KMS-11 (cell line): ENCODE data around the gene TOGARAM2.

Source experiments
- H2AFZ ChIP-seq: fragments of 200-600 bp; sonication (generic); 2 replicates; pipeline ENCODE4 v1.6.1; 2016; ENCODE audit warnings: antibody characterized with exemption, mixed run types, low read depth
- H3K27ac ChIP-seq: fragments of 200-600 bp; sonication (generic); 2 replicates; pipeline ENCODE4 v1.6.1; 2016; ENCODE audit warnings: mild to moderate bottlenecking, mixed run types
- H3K27me3 ChIP-seq: fragments of 200-600 bp; sonication (generic); 2 replicates; pipeline ENCODE4 v1.6.1; 2017; ENCODE audit warnings: mild to moderate bottlenecking, low read depth, mixed run types, moderate library complexity; ENCODE audit not compliant: insufficient read depth
- H3K36me3 ChIP-seq: fragments of 200-600 bp; sonication (generic); 2 replicates; pipeline ENCODE4 v1.6.1; 2017; ENCODE audit warnings: mild to moderate bottlenecking, mixed run types; ENCODE audit not compliant: insufficient read depth
- H3K4me1 ChIP-seq: fragments of 200-600 bp; sonication (generic); 2 replicates; pipeline ENCODE4 v1.6.1; 2016; ENCODE audit warnings: mild to moderate bottlenecking, low read depth, mixed run types; ENCODE audit not compliant: poor library complexity, severe bottlenecking
- H3K4me2 ChIP-seq: fragments of 200-600 bp; sonication (generic); 2 replicates; pipeline ENCODE4 v1.7.0; 2016; ENCODE audit warnings: mild to moderate bottlenecking, mixed run types
- H3K4me3 ChIP-seq: fragments of 200-600 bp; sonication (generic); IDR thresholded peaks from 2 replicates; pipeline ENCODE4 v1.6.1; 2017; ENCODE audit warnings: low read depth, low read length, mixed read lengths; ENCODE audit not compliant: insufficient read depth
- H3K79me2 ChIP-seq: fragments of 200-600 bp; sonication (generic); 2 replicates; pipeline ENCODE4 v1.6.1; 2016; ENCODE audit warnings: low read depth, mixed run types; ENCODE audit not compliant: insufficient read depth
- H3K9ac ChIP-seq: fragments of 200-600 bp; sonication (generic); 2 replicates; pipeline ENCODE4 v1.6.1; 2016; ENCODE audit warnings: mild to moderate bottlenecking, mixed run types
- H4K20me1 ChIP-seq: fragments of 200-600 bp; sonication (generic); 2 replicates; pipeline ENCODE4 v1.6.1; 2016; ENCODE audit warnings: mild to moderate bottlenecking, mixed run types; ENCODE audit not compliant: insufficient read depth
- TF ChIP-seq, protein P1 (sequence below): fragments of 200-600 bp; sonication (generic); conservative IDR thresholded peaks from 2 replicates; pipeline ENCODE4 v1.6.1; 2017; ENCODE audit warnings: low read depth, mild to moderate bottlenecking, antibody characterized with exemption, low read length, moderate library complexity, mixed read lengths

TOGARAM2 gene

DNA sequence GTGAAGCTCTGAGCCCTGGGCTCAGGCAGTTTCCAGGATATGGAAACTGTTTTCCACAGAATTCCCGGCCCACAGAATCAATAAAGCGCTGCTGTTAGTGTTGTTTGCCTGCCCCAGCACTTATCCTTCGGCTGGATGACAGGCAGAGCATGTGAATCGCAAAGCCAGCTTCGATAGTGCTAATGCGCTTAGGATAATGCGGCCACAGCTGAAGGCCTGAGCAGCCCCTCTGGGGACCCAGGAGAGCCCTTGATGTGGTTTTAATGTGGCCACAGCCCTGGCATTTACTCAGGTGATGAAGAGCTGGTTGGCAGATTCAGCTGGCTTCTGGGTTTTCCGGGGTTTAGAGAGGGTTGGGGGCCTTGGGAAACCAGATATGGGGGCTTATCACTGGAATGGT lies 69.5 kb downstream of the TOGARAM2 start:
- no peak overlapping the region for H3K9ac ChIP-seq
- H3K4me2 ChIP-seq = no peak overlapping the region
- no peaks in the 10 kb centered on the region for H4K20me1 ChIP-seq
- H3K4me1 ChIP-seq = no peaks in the 10 kb centered on the region
- H2AFZ ChIP-seq = no peak overlapping the region
- H3K79me2 ChIP-seq = no peaks in the 10 kb centered on the region
- no peaks in the 10 kb centered on the region for H3K27me3 ChIP-seq
- no peak overlapping the region for H3K4me3 ChIP-seq
- TF ChIP-seq, protein P1, sequence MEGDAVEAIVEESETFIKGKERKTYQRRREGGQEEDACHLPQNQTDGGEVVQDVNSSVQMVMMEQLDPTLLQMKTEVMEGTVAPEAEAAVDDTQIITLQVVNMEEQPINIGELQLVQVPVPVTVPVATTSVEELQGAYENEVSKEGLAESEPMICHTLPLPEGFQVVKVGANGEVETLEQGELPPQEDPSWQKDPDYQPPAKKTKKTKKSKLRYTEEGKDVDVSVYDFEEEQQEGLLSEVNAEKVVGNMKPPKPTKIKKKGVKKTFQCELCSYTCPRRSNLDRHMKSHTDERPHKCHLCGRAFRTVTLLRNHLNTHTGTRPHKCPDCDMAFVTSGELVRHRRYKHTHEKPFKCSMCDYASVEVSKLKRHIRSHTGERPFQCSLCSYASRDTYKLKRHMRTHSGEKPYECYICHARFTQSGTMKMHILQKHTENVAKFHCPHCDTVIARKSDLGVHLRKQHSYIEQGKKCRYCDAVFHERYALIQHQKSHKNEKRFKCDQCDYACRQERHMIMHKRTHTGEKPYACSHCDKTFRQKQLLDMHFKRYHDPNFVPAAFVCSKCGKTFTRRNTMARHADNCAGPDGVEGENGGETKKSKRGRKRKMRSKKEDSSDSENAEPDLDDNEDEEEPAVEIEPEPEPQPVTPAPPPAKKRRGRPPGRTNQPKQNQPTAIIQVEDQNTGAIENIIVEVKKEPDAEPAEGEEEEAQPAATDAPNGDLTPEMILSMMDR = no peak
- H3K27ac ChIP-seq = no peak overlapping the region
- H3K36me3 ChIP-seq = no peaks in the 10 kb centered on the region

DNA sequence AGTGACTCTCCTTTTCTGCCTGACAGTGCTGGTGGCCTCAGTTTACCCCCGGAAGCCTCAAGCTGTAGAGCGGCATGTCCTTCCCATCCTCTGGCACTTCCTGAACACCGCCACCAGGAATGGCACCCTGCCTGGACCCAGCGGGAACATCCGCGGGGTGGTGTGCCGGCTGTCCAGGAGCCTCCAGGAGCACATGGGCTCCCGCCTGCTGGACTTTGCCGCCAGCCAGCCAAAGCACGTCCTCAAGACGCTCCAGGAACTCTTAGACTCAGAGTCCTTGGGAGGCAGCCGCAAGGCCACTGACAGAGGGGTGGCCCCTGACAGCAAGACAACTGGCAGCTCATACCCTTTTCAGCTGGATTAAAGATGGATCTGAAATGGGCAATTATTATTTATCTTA lies 70.6 kb downstream of the TOGARAM2 start:
- Histone ChIP-seq H4K20me1 (no peaks in the 10 kb centered on the region), H3K9ac (no peak overlapping the region), H2AFZ (no peak overlapping the region), H3K4me2 (no peak overlapping the region), H3K79me2 (no peaks in the 10 kb centered on the region), H3K4me1 (no peaks in the 10 kb centered on the region), H3K4me3 (no peak overlapping the region), H3K27ac (no peak overlapping the region), H3K36me3 (no peaks in the 10 kb centered on the region), H3K27me3 (no peaks in the 10 kb centered on the region)
- TF ChIP-seq, protein P1 = no peak

DNA sequence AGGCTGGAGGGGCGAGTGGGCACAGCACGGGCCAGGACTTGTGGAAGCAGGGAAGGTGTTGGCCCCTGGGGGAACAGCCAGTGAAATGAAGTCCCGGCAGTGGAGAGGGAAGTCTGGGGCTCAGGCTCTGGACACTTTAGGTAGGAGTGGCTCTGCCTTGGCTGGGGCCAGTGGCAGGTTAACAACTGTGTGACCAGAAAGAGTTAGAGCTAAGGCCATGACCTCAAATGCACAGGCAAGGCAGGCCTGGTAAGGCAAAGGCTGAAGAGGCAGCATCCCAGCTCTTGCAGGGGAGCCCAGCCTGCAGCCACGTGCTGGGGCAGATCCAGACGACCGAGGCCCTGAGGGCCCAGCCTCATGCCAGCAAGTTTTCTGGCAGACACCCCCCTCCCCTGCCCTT lies 71.7 kb downstream of the TOGARAM2 start:
- H3K4me2 ChIP-seq = no peak overlapping the region
- H3K36me3 ChIP-seq = no peaks in the 10 kb centered on the region
- no peaks in the 10 kb centered on the region for H3K27me3 ChIP-seq
- no peaks in the 10 kb centered on the region for H4K20me1 ChIP-seq
- no peaks in the 10 kb centered on the region for H3K79me2 ChIP-seq
- H3K9ac ChIP-seq = no peak overlapping the region
- no peak overlapping the region for H2AFZ ChIP-seq
- TF ChIP-seq, protein P1 = no peak
- no peak overlapping the region for H3K4me3 ChIP-seq
- no peak overlapping the region for H3K27ac ChIP-seq
- H3K4me1 ChIP-seq = no peaks in the 10 kb centered on the region

DNA sequence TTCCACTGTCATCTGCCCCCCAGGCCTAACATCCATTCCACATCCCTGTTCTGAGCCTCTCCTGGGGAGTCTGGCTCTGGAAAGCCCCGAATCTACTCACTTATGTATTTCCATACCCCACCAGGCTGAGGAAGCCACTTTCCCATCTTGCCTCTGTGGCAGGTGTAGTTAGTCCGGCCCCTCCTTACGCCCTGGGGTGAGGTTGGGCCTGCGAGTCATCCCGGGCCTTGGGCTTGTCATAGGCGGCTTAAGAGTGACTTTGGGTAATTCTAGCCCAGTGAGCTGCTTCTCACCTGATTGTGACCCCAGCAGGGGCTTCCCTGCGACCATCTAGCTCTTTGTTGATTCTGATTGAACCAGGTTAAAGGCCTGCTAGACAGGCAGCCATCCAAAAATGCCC lies 72.1 kb downstream of the TOGARAM2 start:
- H3K27ac ChIP-seq = no peak overlapping the region

More for the DNA sequence above, 72.1 kb downstream of the TOGARAM2 start:
- H3K27me3 ChIP-seq = no peaks in the 10 kb centered on the region
- H3K4me2 ChIP-seq = no peak overlapping the region
- no peaks in the 10 kb centered on the region for H4K20me1 ChIP-seq
- H3K79me2 ChIP-seq = no peaks in the 10 kb centered on the region
- no peak overlapping the region for H2AFZ ChIP-seq
- H3K4me1 ChIP-seq = no peaks in the 10 kb centered on the region
- TF ChIP-seq, protein P1 = no peak
- H3K36me3 ChIP-seq = no peaks in the 10 kb centered on the region
- H3K4me3 ChIP-seq = no peak overlapping the region
- H3K9ac ChIP-seq = no peak overlapping the region
